GM23338 (cell line): Measurements from ENCODE around the gene TWF2. TPM values are rescaled to one million over a fixed set of nuclear protein-coding genes. Genes with fewer than 3 reads are reported as not detected.
A peak's percentile ranks its signal among the peaks of the same experiment; 100 is the strongest.

ENCODE experiments used
- ATAC-seq: fragments of 200-7000 bp; cut with Tn5 transposase; 3 replicates; pipeline ENCODE4 v1.9.1; 2020
- DNase-seq: peaks from one replicate; pipeline ENCODE4 v3.0.0-alpha.2; 2015; ENCODE audit warnings: low spot score
- H2AFZ ChIP-seq: fragments of 200-600 bp; sonication (generic); 2 replicates; pipeline ENCODE4 v1.8.0; 2016; ENCODE audit warnings: antibody characterized with exemption, mild to moderate bottlenecking, moderate library complexity
- H3F3A ChIP-seq: fragments of 200-600 bp; sonication (generic); replicated peaks from 2 replicates; pipeline ENCODE4 v1.8.0; 2017; ENCODE audit warnings: antibody characterized with exemption, mixed run types, low read depth
- H3K27ac ChIP-seq: fragments of 200-600 bp; sonication (generic); 2 replicates; pipeline ENCODE4 v1.6.1; 2016; ENCODE audit warnings: low read depth
- H3K27me3 ChIP-seq: fragments of 200-600 bp; sonication (generic); 2 replicates; pipeline ENCODE4 v1.8.0; 2016; ENCODE audit warnings: mild to moderate bottlenecking, mixed run types, moderate library complexity; ENCODE audit not compliant: insufficient read depth
- H3K36me3 ChIP-seq: fragments of 200-600 bp; sonication (generic); 2 replicates; pipeline ENCODE4 v1.8.0; 2016; ENCODE audit warnings: mild to moderate bottlenecking; ENCODE audit not compliant: insufficient read depth
- H3K4me1 ChIP-seq: fragments of 200-600 bp; sonication (generic); 2 replicates; pipeline ENCODE4 v1.8.0; 2016; ENCODE audit warnings: mild to moderate bottlenecking, moderate library complexity; ENCODE audit not compliant: insufficient read depth
- H3K4me2 ChIP-seq: fragments of 200-600 bp; sonication (generic); 2 replicates; pipeline ENCODE4 v1.7.1; 2017; ENCODE audit warnings: mixed run types
- H3K4me3 ChIP-seq: fragments of 200-600 bp; sonication (generic); 2 replicates; pipeline ENCODE4 v1.6.1; 2016; ENCODE audit warnings: mixed run types
- H3K79me2 ChIP-seq: fragments of 200-600 bp; sonication (generic); replicated peaks from 2 replicates; pipeline ENCODE4 v1.8.0; 2017; ENCODE audit warnings: mild to moderate bottlenecking; ENCODE audit not compliant: insufficient read depth
- H3K9me2 ChIP-seq: fragments of 200-600 bp; sonication (generic); 2 replicates; pipeline ENCODE4 v1.8.0; 2017; ENCODE audit not compliant: insufficient read depth
- H4K20me1 ChIP-seq: fragments of 200-600 bp; sonication (generic); replicated peaks from 2 replicates; pipeline ENCODE4 v1.8.0; 2017; ENCODE audit warnings: mild to moderate bottlenecking; ENCODE audit not compliant: insufficient read depth
- H3K27ac Mint-ChIP-seq: 2 replicates; pipeline ENCODE4 v1.8.0; 2020; ENCODE audit warnings: inconsistent platforms, mild to moderate bottlenecking, moderate library complexity, mixed read lengths
- H3K27me3 Mint-ChIP-seq: 3 replicates; pipeline ENCODE4 v1.8.0; 2022; ENCODE audit warnings: low read depth, mild to moderate bottlenecking, moderate library complexity, mixed read lengths, inconsistent platforms; ENCODE audit not compliant: insufficient read depth, poor library complexity
- H3K36me3 Mint-ChIP-seq: 3 replicates; pipeline ENCODE4 v1.8.0; 2021; ENCODE audit warnings: low read depth, mild to moderate bottlenecking, inconsistent platforms, moderate library complexity, mixed read lengths
- H3K4me1 Mint-ChIP-seq: 3 replicates; pipeline ENCODE4 v1.8.0; 2020; ENCODE audit warnings: mild to moderate bottlenecking, inconsistent platforms, mixed read lengths
- H3K4me3 Mint-ChIP-seq: 3 replicates; pipeline ENCODE4 v1.8.0; 2021; ENCODE audit warnings: moderate library complexity, mild to moderate bottlenecking, inconsistent platforms, mixed read lengths
- H3K9me3 Mint-ChIP-seq: 3 replicates; pipeline ENCODE4 v1.8.0; 2020; ENCODE audit warnings: moderate library complexity, mild to moderate bottlenecking, inconsistent platforms, mixed read lengths
- CREB1 ChIP-seq: fragments of 250-450 bp; sonication (Bioruptor Pico); IDR thresholded peaks from 2 replicates; pipeline ENCODE4 v1.5.0; 2020; ENCODE audit warnings: low read depth, mild to moderate bottlenecking, moderate library complexity
- ETS1 ChIP-seq: IDR thresholded peaks from 2 replicates; pipeline ENCODE4 v1.6.1; 2016; ENCODE audit warnings: antibody characterized with exemption
- NANOG ChIP-seq: IDR thresholded peaks from 2 replicates; pipeline ENCODE4 v1.6.1; 2016; ENCODE audit warnings: antibody characterized with exemption, borderline replicate concordance
- POLR2AphosphoS5 ChIP-seq: IDR thresholded peaks from 2 replicates; pipeline ENCODE4 v1.6.1; 2016; ENCODE audit warnings: antibody characterized with exemption, low read depth
- ZNF114 ChIP-seq: fragments of 250-450 bp; sonication (Bioruptor Pico); IDR thresholded peaks from 2 replicates; pipeline ENCODE4 v1.5.0; 2020; ENCODE audit warnings: mild to moderate bottlenecking, moderate library complexity
- polyA plus RNA-seq: library from polyadenylated mRNA; unstranded; fragments of >200 nt; fragmentation: Nextera tagmentation; extraction: Ambion mirVana; gene quantifications from 2 replicates; pipeline ENCODE4 v1.2.1, GENCODE V29; 2016
- total RNA-seq: library from RNA; depleted of rRNA; stranded (reverse); fragments of >200 nt; shearing (Covaris generic); gene quantifications from 2 replicates; pipeline ENCODE4 v1.2.3, GENCODE V29; 2014
- TF ChIP-seq, protein P1 (sequence below), 2 experiments: fragments of 200-600 bp in 1 of 2; sonication (generic) in 1 of 2; conservative IDR thresholded peaks; 2 replicates each; pipeline versions ENCODE4 v1.5.1 to v1.6.1; 2016 to 2017; ENCODE audit warnings: antibody characterized with exemption in 2 of 2, low read depth in 2 of 2, mild to moderate bottlenecking in 2 of 2, moderate library complexity in 1 of 2

TWF2 gene
- total and polyA plus RNA-seq, 2 experiments from 2014 or later: 38.9 to 120 TPM

GRCh38 chr3:52278510-52279069 lies 39.6 kb upstream of the TWF2 start, which contains the start of gene WDR82:
Gene WDR82, minus strand, starts transcription at chr3:52278649. Its CDS starts 288 bp downstream, at chr3:52278361.
- H3F3A ChIP-seq: peaks cover 9% of the 10 kb centered on the region; the same call in 1 of the 2 replicates
- peak; percentile 90 for ATAC-seq
- H3K4me2 ChIP-seq: peak within 1 kb of the TSS; percentile 83
- H3K9me2 ChIP-seq: no peaks in the 10 kb centered on the region
- peaks cover 21% of the 10 kb centered on the region for H3K4me1 ChIP-seq
- DNase-seq: peak; percentile 97
- H3K27ac Mint-ChIP-seq: peak within 1 kb of the TSS; percentile 100
- H3K9me3 Mint-ChIP-seq: no peaks in the 10 kb centered on the region; the same call in 2 of the 3 replicates
- peaks cover 16% of the 10 kb centered on the region for H3K4me1 Mint-ChIP-seq
- H3K27ac ChIP-seq: peak within 1 kb of the TSS; percentile 95
- peak within 1 kb of the TSS; percentile 87; the same call in 1 of the 2 replicates for H2AFZ ChIP-seq
- peak within 1 kb of the TSS; percentile 72 for H3K4me3 ChIP-seq
- H3K79me2 ChIP-seq: peaks cover 45% of the 10 kb centered on the region
- TF ChIP-seq ETS1 (peak; percentile 46; the same call in 1 of the 2 replicates), NANOG (no peak), POLR2AphosphoS5 (peak; percentile 98), CREB1 (peak; percentile 91)
- TF ChIP-seq, protein P1, sequence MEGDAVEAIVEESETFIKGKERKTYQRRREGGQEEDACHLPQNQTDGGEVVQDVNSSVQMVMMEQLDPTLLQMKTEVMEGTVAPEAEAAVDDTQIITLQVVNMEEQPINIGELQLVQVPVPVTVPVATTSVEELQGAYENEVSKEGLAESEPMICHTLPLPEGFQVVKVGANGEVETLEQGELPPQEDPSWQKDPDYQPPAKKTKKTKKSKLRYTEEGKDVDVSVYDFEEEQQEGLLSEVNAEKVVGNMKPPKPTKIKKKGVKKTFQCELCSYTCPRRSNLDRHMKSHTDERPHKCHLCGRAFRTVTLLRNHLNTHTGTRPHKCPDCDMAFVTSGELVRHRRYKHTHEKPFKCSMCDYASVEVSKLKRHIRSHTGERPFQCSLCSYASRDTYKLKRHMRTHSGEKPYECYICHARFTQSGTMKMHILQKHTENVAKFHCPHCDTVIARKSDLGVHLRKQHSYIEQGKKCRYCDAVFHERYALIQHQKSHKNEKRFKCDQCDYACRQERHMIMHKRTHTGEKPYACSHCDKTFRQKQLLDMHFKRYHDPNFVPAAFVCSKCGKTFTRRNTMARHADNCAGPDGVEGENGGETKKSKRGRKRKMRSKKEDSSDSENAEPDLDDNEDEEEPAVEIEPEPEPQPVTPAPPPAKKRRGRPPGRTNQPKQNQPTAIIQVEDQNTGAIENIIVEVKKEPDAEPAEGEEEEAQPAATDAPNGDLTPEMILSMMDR (conservative IDR thresholded peaks at IDR 0.05; ENCODE audit: low read depth in 2 of 2): peak; percentile 61 to 63
- H3K27me3 Mint-ChIP-seq: peaks cover 13% of the 10 kb centered on the region
- H3K27me3 ChIP-seq: no peaks in the 10 kb centered on the region
- no peaks in the 10 kb centered on the region for H3K36me3 ChIP-seq
- H3K4me3 Mint-ChIP-seq: peak within 1 kb of the TSS; percentile 91
- H3K36me3 Mint-ChIP-seq: peaks cover 22% of the 10 kb centered on the region
- H4K20me1 ChIP-seq: peaks cover 41% of the 10 kb centered on the region

DNA sequence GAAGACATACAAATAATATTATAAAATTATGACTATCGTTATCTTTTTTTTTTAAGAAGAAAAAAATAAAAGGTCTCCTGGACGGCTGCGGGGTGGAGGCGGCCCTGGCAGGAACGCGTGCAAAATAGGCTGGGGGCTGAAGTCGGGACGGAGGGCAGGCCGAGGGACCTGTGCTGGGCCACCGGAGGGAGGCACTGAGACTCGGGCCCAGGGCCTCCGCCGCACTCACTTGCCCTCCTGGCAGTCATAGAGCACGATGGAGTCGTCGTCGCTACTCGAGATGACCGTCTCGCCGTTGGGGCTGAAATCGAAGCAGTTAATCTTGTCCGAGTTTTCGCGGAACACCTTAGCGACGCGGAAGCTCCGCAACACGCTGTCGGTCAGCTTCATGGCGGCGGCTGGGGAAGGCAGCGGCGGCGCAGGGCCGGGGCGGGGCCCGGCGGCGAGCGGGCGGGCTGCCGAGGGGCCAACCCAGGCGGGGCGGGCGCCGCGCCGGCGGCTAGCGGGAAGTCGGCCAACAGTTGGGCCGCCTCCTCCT lies 39.1 kb upstream of the TWF2 start:
- Mint-ChIP-seq H3K36me3 (peaks cover 28% of the 10 kb centered on the region), H3K27me3 (peaks cover 13% of the 10 kb centered on the region), H3K4me1 (peaks cover 16% of the 10 kb centered on the region), H3K27ac (peak overlapping the region; percentile 100), H3K4me3 (peak overlapping the region; percentile 91), H3K9me3 (no peaks in the 10 kb centered on the region; the same call in 2 of the 3 replicates)
- H2AFZ ChIP-seq: no peak overlapping the region
- H3K36me3 ChIP-seq: no peaks in the 10 kb centered on the region
- peak overlapping the region; percentile 72 for H3K4me3 ChIP-seq
- peaks cover 46% of the 10 kb centered on the region for H4K20me1 ChIP-seq
- peak; percentile 65 for ATAC-seq
- TF ChIP-seq ZNF114 (CRISPR knock-in tag): no peak
- TF ChIP-seq, protein P1 (conservative IDR thresholded peaks at IDR 0.05; ENCODE audit: low read depth in 2 of 2): peak; percentile 16 to 30; a peak in 1 of 4 replicates
- H3K27me3 ChIP-seq: no peaks in the 10 kb centered on the region
- peak overlapping the region; percentile 83 for H3K4me2 ChIP-seq
- H3K27ac ChIP-seq: peak overlapping the region; percentile 95
- peak; percentile 62 for DNase-seq
- peaks cover 9% of the 10 kb centered on the region; the same call in 1 of the 2 replicates for H3F3A ChIP-seq
- H3K79me2 ChIP-seq: peaks cover 51% of the 10 kb centered on the region
- H3K4me1 ChIP-seq: peaks cover 21% of the 10 kb centered on the region
- no peaks in the 10 kb centered on the region for H3K9me2 ChIP-seq
